Activated gamma-delta T cell treated with Interleukin-2 at 50 U/mL for 16 hours (primary cell): ENCODE results near the gene CUEDC1.

Experiments
- DNase-seq: peaks from one replicate; pipeline ENCODE4 v3.0.0-alpha.2; 2020

Gene CUEDC1

GRCh38 chr17:57955183-57955931 lies at the start of gene CUEDC1:
TSS of gene CUEDC1 (minus strand) at chr17:57955412. CDS start at chr17:57885564, 69,848 bp downstream.
- peak; percentile 48 for DNase-seq

- DNase-seq, result no peak
These were observed 48.8 kb upstream of the CUEDC1 start for GRCh38 chr17:58004060-58004459.

- no peak for DNase-seq
These were observed 47.8 kb upstream of the CUEDC1 start for GRCh38 chr17:58002973-58003372.

GRCh38 chr17:58002154-58002948 lies 47.1 kb upstream of the CUEDC1 start:
- no peak for DNase-seq

- DNase-seq, result no peak
These were observed 46.4 kb upstream of the CUEDC1 start for GRCh38 chr17:58001461-58002124.

GRCh38 chr17:57999496-58000017 lies 44.3 kb upstream of the CUEDC1 start:
- DNase-seq, result no peak

- DNase-seq, result no peak
These were observed 43.8 kb upstream of the CUEDC1 start for GRCh38 chr17:57999010-57999495.

- no peak for DNase-seq
These were observed 42.0 kb upstream of the CUEDC1 start for GRCh38 chr17:57997085-57997809.

- peak; percentile 40 for DNase-seq
These were observed 40.1 kb upstream of the CUEDC1 start for GRCh38 chr17:57995076-57995956.

GRCh38 chr17:57994436-57994835 lies 39.2 kb upstream of the CUEDC1 start:
- DNase-seq, result no peak

- no peak for DNase-seq
These were observed 38.5 kb upstream of the CUEDC1 start for GRCh38 chr17:57993471-57994365.

- DNase-seq, result no peak
These were observed 36.3 kb upstream of the CUEDC1 start for GRCh38 chr17:57991537-57991936.

GRCh38 chr17:57990037-57990436 lies 34.8 kb upstream of the CUEDC1 start:
- DNase-seq, result no peak

GRCh38 chr17:57988301-57989250 lies 33.4 kb upstream of the CUEDC1 start:
- DNase-seq, result no peak

GRCh38 chr17:57987581-57988300 lies 32.5 kb upstream of the CUEDC1 start, which contains the start of gene VEZF1:
TSS of gene VEZF1 (minus strand) at chr17:57988254. CDS start at chr17:57988111, 143 bp downstream.
- DNase-seq, result peak; percentile 77

- peak; percentile 43 for DNase-seq
These were observed 31.8 kb upstream of the CUEDC1 start for GRCh38 chr17:57986841-57987580.

- no peak for DNase-seq
These were observed 30.4 kb upstream of the CUEDC1 start for GRCh38 chr17:57985675-57985974.
